ENCODE results near the gene KCNJ4. TPM values are rescaled to one million over a fixed set of nuclear protein-coding genes. Genes with fewer than 3 reads are reported as not detected.

Gene KCNJ4
- total RNA-seq, 1 experiment from 2014 or later = not detected

GRCh38 chr22:38422611-38423511, 32.1 kb downstream of the KCNJ4 start:
- no peak overlapping the region for H3K27ac Mint-ChIP-seq (ENCODE audit: unreplicated experiment)
- no peak overlapping the region for H3K4me3 Mint-ChIP-seq (ENCODE audit: low read depth, unreplicated experiment)
- no peak for TF ChIP-seq CTCF (IDR thresholded peaks at IDR 0.05; ENCODE audit: unreplicated experiment)
- CTCF ChIA-PET = interaction anchor here (0.6 kb wide), 1 partner anchor 19 kb away, joined by 4 read pairs; no protein-coding TSS in a partner anchor
- BruUV-seq (replicated peaks) = no TSS peak
- intact Hi-C loops (cut with micrococcal nuclease; ENCODE audit: unreplicated experiment) = no loop called here
- H3K4me1 Mint-ChIP-seq (ENCODE audit: low read depth, unreplicated experiment) = peaks cover 9% of the 10 kb centered on the region
- DNase-seq = no peak
- no peaks in the 10 kb centered on the region for H3K9me3 Mint-ChIP-seq (ENCODE audit: low read depth, unreplicated experiment)
- H3K36me3 Mint-ChIP-seq (ENCODE audit: insufficient read depth, unreplicated experiment) = no peaks in the 10 kb centered on the region
- peaks cover 9% of the 10 kb centered on the region for H3K27me3 Mint-ChIP-seq (ENCODE audit: unreplicated experiment)

- CTCF ChIA-PET = no interaction called here
- Mint-ChIP-seq H3K9me3 (ENCODE audit: low read depth, unreplicated experiment) (no peaks in the 10 kb centered on the region), H3K36me3 (ENCODE audit: insufficient read depth, unreplicated experiment) (no peaks in the 10 kb centered on the region), H3K27ac (ENCODE audit: unreplicated experiment) (no peak overlapping the region), H3K4me1 (ENCODE audit: low read depth, unreplicated experiment) (peaks cover 9% of the 10 kb centered on the region), H3K27me3 (ENCODE audit: unreplicated experiment) (peaks cover 9% of the 10 kb centered on the region), H3K4me3 (ENCODE audit: low read depth, unreplicated experiment) (no peak overlapping the region)
- no peak for TF ChIP-seq CTCF (IDR thresholded peaks at IDR 0.05; ENCODE audit: unreplicated experiment)
- no peak for DNase-seq
- BruUV-seq (replicated peaks) = no TSS peak
- intact Hi-C loops (cut with micrococcal nuclease; ENCODE audit: unreplicated experiment) = no loop called here
Measured at GRCh38 chr22:38420734-38421133, 34.3 kb downstream of the KCNJ4 start.

- H3K27ac Mint-ChIP-seq (ENCODE audit: unreplicated experiment) = no peak overlapping the region
- no peak overlapping the region for H3K4me3 Mint-ChIP-seq (ENCODE audit: low read depth, unreplicated experiment)
- no TSS peak for BruUV-seq (replicated peaks)
- intact Hi-C loops (cut with micrococcal nuclease; ENCODE audit: unreplicated experiment) = loop anchor here (5.0 kb wide), 1 partner anchor 267 kb away; no protein-coding TSS in a partner anchor
- peaks cover 6% of the 10 kb centered on the region for H3K36me3 Mint-ChIP-seq (ENCODE audit: insufficient read depth, unreplicated experiment)
- CTCF ChIA-PET = interaction anchor here (0.6 kb wide), 1 partner anchor 586 kb away, joined by 4 read pairs; no protein-coding TSS in a partner anchor
- no peak for DNase-seq
- H3K27me3 Mint-ChIP-seq (ENCODE audit: unreplicated experiment) = peaks cover 9% of the 10 kb centered on the region
- TF ChIP-seq CTCF (IDR thresholded peaks at IDR 0.05; ENCODE audit: unreplicated experiment) = no peak
- peaks cover 9% of the 10 kb centered on the region for H3K4me1 Mint-ChIP-seq (ENCODE audit: low read depth, unreplicated experiment)
- H3K9me3 Mint-ChIP-seq (ENCODE audit: low read depth, unreplicated experiment) = no peaks in the 10 kb centered on the region
Measured at GRCh38 chr22:38419858-38420160, 35.2 kb downstream of the KCNJ4 start.

- intact Hi-C loops (cut with micrococcal nuclease; ENCODE audit: unreplicated experiment) = loop anchor here (5.0 kb wide), 1 partner anchor 268 kb away; no protein-coding TSS in a partner anchor
- H3K27me3 Mint-ChIP-seq (ENCODE audit: unreplicated experiment) = peaks cover 9% of the 10 kb centered on the region
- no peak for DNase-seq
- H3K36me3 Mint-ChIP-seq (ENCODE audit: insufficient read depth, unreplicated experiment) = peaks cover 6% of the 10 kb centered on the region
- H3K27ac Mint-ChIP-seq (ENCODE audit: unreplicated experiment) = no peak overlapping the region
- no peak overlapping the region for H3K4me3 Mint-ChIP-seq (ENCODE audit: low read depth, unreplicated experiment)
- no peaks in the 10 kb centered on the region for H3K9me3 Mint-ChIP-seq (ENCODE audit: low read depth, unreplicated experiment)
- TF ChIP-seq CTCF (IDR thresholded peaks at IDR 0.05; ENCODE audit: unreplicated experiment) = no peak
- H3K4me1 Mint-ChIP-seq (ENCODE audit: low read depth, unreplicated experiment) = peaks cover 4% of the 10 kb centered on the region
- CTCF ChIA-PET = interaction anchor here (0.6 kb wide), 1 partner anchor 585 kb away, joined by 4 read pairs; no protein-coding TSS in a partner anchor
- no TSS peak for BruUV-seq (replicated peaks)
Measured at GRCh38 chr22:38419121-38419857, 35.7 kb downstream of the KCNJ4 start.

Data from Calu3 (cell line).